Measurements from ENCODE around the gene PFDN4. TPM values are rescaled to one million over a fixed set of nuclear protein-coding genes. Genes with fewer than 3 reads are reported as not detected.
"Not testable (repeated sequence)": the region's sequence is repeated elsewhere in the genome, so short reads cannot be mapped to it uniquely, and the experiment has no call there.

Gene PFDN4
- total RNA-seq, 1 donor from 2014 or later: 143 TPM

DNA sequence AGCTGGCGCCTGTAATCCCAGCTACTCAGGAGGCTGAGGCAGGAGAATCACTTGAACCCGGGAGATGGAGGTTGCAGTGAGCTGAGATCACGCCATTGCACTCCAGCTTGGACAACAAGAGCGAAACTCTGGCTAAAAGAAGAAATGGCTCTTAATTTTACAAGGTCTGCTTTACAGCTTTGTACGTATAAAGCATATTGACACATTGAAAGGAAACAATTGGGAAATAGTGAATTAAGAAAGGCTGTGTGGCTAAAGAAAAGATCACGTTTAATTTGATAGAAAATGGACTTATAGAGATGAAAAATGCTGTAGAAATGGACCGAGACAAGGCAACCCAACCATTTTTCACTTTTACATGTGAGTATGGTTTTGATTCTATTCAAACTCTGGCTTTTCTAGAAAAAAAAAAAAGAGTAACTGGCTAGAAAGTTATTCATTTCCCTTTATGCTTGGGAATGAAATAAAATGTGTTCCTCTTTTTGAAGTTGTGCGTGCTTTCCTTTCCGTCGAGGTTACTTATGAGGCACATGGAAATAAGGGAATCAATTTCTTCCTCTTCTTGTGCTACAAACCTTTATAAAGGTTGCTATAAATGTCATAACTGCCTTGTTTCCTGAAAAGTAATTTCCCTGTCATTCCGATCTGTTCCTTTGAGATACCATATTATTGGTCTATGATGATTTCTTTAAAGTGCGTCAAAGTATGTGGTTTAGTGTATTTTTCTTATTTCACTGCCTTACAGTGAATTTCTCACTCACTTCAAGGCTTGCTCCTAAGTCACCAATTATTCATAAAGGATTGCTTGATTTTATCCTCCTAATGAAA lies 29.4 kb downstream of the PFDN4 start:
- TF ChIP-seq CTCF (IDR thresholded peaks at IDR 0.05; ENCODE audit: insufficient read depth, low read length, poor library complexity, severe bottlenecking): no peak
- Histone ChIP-seq H3K27me3 (ENCODE audit: control insufficient read depth, insufficient read depth, low read length) (no peaks in the 10 kb centered on the region), H3K4me3 (ENCODE audit: low read depth, low read length) (no peak overlapping the region), H3K36me3 (ENCODE audit: control insufficient read depth, insufficient read depth, low read length) (no peaks in the 10 kb centered on the region)
- no peak for DNase-seq (ENCODE audit: low read depth)

DNA sequence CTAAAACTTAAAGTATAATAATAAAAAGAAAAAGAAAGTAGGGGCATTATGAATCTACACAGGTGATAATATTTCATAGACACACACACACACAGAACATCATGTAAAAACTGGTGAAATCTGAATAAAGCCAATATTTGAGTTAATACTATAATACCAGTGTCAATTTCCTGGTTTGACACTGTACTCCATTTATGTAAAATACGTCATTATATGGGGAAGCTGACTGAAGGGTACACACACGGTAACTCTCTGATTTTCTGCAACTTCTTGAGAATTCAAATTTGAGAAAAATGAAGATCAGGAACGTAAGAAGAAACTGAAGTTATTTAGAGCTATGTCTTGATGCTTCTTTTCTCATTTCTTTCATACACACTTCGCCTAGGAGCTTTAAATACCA lies 36.2 kb downstream of the PFDN4 start:
- Histone ChIP-seq H3K4me3 (ENCODE audit: low read depth, low read length) (no peak overlapping the region), H3K27me3 (ENCODE audit: control insufficient read depth, insufficient read depth, low read length) (no peaks in the 10 kb centered on the region), H3K36me3 (ENCODE audit: control insufficient read depth, insufficient read depth, low read length) (no peaks in the 10 kb centered on the region)
- no peak for DNase-seq (ENCODE audit: low read depth)
- no peak for TF ChIP-seq CTCF (IDR thresholded peaks at IDR 0.05; ENCODE audit: insufficient read depth, low read length, poor library complexity, severe bottlenecking)

DNA sequence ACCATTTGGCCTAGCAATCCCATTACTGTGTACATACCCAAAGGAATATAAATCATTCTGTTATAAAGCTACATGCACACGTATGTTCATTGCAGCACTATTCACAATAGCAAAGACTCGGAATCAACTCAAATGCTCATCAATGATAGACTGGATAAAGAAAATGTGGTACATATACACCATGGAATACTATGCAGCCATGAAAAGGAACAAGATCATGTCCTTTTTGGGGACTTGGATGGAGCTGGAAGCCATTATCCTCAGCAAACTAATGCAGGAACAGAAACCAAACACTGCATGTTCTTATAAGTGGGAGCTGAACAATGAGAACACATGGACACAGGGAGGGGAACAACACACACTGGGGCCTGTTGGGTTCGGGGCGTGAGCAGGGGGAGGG lies 40.8 kb downstream of the PFDN4 start:
- not testable (repeated sequence) for H3K27me3 ChIP-seq (ENCODE audit: control insufficient read depth, insufficient read depth, low read length); H3K36me3 ChIP-seq (ENCODE audit: control insufficient read depth, insufficient read depth, low read length); H3K4me3 ChIP-seq (ENCODE audit: low read depth, low read length); DNase-seq (ENCODE audit: low read depth)

- TF ChIP-seq CTCF (IDR thresholded peaks at IDR 0.05; ENCODE audit: insufficient read depth, low read length, poor library complexity, severe bottlenecking): no peak
These were observed 42.8 kb downstream of the PFDN4 start for GRCh38 chr20:54250691-54251090.

DNA sequence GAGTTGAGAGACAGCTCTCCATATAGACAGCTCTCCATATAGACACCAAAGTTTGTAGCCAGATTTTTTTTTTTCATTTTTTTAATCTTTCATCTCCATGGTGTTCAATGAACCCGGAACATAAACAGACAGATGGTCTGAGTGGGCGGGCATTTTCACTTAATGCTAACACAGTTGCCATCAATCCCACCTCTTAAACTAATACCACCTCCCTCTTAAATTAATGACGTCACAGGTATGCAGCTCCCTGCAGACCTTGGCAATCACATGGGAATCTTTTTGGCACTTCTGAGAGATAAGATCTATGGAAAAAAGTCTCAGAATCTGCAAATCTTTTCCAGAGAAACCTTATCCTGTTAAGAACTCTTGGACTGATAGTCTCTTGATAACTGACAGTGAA lies 43.2 kb downstream of the PFDN4 start:
- no peak for TF ChIP-seq CTCF (IDR thresholded peaks at IDR 0.05; ENCODE audit: insufficient read depth, low read length, poor library complexity, severe bottlenecking)
- DNase-seq (ENCODE audit: low read depth): no peak

More at GRCh38 chr20:54250691-54251090, 42.8 kb downstream of the PFDN4 start:
- Histone ChIP-seq H3K4me3 (ENCODE audit: low read depth, low read length) (no peak overlapping the region), H3K27me3 (ENCODE audit: control insufficient read depth, insufficient read depth, low read length) (no peaks in the 10 kb centered on the region), H3K36me3 (ENCODE audit: control insufficient read depth, insufficient read depth, low read length) (no peaks in the 10 kb centered on the region)
- no peak for DNase-seq (ENCODE audit: low read depth)

DNA sequence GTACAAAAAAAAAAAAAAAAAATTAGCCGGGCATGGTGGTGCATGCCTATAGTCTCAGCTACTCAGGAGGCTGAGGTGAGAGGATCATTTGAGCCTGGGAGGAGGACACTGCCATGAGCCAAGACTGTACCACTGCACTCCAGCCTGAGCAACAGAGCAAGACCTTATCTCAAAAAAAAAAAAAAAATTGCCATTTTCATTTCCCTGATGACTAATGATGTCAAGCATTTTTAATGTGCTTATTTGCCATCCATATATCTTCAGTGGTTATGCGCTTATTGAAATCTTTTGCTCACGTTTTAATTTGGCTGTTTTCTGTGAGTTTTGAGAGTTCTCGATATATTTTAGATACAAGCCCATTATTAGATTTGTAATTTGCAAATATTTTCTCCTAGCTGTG lies 46.7 kb downstream of the PFDN4 start:
- no peak for DNase-seq (ENCODE audit: low read depth)
- Histone ChIP-seq H3K4me3 (ENCODE audit: low read depth, low read length) (no peak overlapping the region), H3K36me3 (ENCODE audit: control insufficient read depth, insufficient read depth, low read length) (no peaks in the 10 kb centered on the region), H3K27me3 (ENCODE audit: control insufficient read depth, insufficient read depth, low read length) (no peaks in the 10 kb centered on the region)
- no peak for TF ChIP-seq CTCF (IDR thresholded peaks at IDR 0.05; ENCODE audit: insufficient read depth, low read length, poor library complexity, severe bottlenecking)

More for the DNA sequence above, 43.2 kb downstream of the PFDN4 start:
- H3K4me3 ChIP-seq (ENCODE audit: low read depth, low read length): no peak overlapping the region
- no peaks in the 10 kb centered on the region for H3K27me3 ChIP-seq (ENCODE audit: control insufficient read depth, insufficient read depth, low read length)
- no peaks in the 10 kb centered on the region for H3K36me3 ChIP-seq (ENCODE audit: control insufficient read depth, insufficient read depth, low read length)

Measured in kidney epithelial cell (primary cell).